ENCODE data around the gene SLC27A6. TPM values are rescaled to one million over a fixed set of nuclear protein-coding genes. Genes with fewer than 3 reads are reported as not detected.

SLC27A6 gene
- total RNA-seq, 1 donor from 2014 or later, result 11.2 TPM

- peak; percentile 91 for DNase-seq
Observed at GRCh38 chr5:129063483-129064113, 98.3 kb downstream of the SLC27A6 start.

GRCh38 chr5:129065721-129066120, 100.4 kb downstream of the SLC27A6 start:
- no peak for DNase-seq

- no peak for DNase-seq
Observed at GRCh38 chr5:129067745-129068144, 102.5 kb downstream of the SLC27A6 start.

GRCh38 chr5:129069292-129069691, 104.0 kb downstream of the SLC27A6 start:
- DNase-seq, result no peak

GRCh38 chr5:129073111-129073510, 107.8 kb downstream of the SLC27A6 start:
- DNase-seq, result no peak

GRCh38 chr5:129074903-129075302, 109.6 kb downstream of the SLC27A6 start:
- peak; percentile 43 for DNase-seq

GRCh38 chr5:129077433-129078075, 112.3 kb downstream of the SLC27A6 start:
- no peak for DNase-seq

GRCh38 chr5:129078247-129078646, 113.0 kb downstream of the SLC27A6 start:
- no peak for DNase-seq

GRCh38 chr5:129078660-129079059, 113.4 kb downstream of the SLC27A6 start:
- DNase-seq, result no peak

- no peak for DNase-seq
Observed at GRCh38 chr5:129079496-129079895, 114.2 kb downstream of the SLC27A6 start.

GRCh38 chr5:129080766-129081165, 115.5 kb downstream of the SLC27A6 start:
- no peak for DNase-seq

GRCh38 chr5:129082225-129083136, 117.2 kb downstream of the SLC27A6 start:
- no peak for DNase-seq

Other genes starting within 250 kb of the SLC27A6 start
- gene ISOC1, start 129.3 kb downstream of the SLC27A6 start, total RNA-seq, result 35.7 TPM

Data from tongue (tissue), 2 donors.